HFF-Myc (cell line): ENCODE results near the gene CHMP3.

Source experiments
- DNase-seq: peaks from one replicate; pipeline ENCODE4 v3.0.0-alpha.2; 2011; ENCODE audit warnings: low read depth; ENCODE audit errors: extremely low read depth
- H3K4me3 ChIP-seq: replicated peaks from 2 replicates; pipeline ENCODE4 v1.5.1; 2011; ENCODE audit warnings: low read depth, mild to moderate bottlenecking, control low read depth, low read length
- TF ChIP-seq, protein P1 (sequence below): IDR thresholded peaks from 2 replicates; pipeline ENCODE4 v1.5.1; 2012; ENCODE audit warnings: mild to moderate bottlenecking, low read depth, low read length, control low read depth; ENCODE audit errors: missing control alignments

Gene CHMP3

DNA sequence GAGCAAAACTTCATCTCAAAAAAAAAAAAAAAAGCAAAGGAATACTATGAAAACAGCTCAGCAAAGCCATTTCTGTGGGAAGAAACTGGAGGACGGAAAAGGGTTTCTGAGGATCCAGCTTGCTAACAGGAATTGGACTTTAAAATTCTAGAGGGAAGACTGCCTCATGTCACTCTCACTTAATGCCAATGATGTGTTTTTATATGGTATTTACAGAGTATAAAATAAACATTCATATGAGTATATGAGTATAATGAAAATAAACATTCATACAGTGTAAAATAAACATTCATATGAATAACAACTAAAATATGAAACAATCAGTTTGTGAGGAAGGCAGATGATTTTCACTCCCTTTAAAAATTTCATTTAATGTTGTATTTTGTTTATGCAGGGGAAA, 43.9 kb downstream of the CHMP3 start:
- TF ChIP-seq, protein P1, sequence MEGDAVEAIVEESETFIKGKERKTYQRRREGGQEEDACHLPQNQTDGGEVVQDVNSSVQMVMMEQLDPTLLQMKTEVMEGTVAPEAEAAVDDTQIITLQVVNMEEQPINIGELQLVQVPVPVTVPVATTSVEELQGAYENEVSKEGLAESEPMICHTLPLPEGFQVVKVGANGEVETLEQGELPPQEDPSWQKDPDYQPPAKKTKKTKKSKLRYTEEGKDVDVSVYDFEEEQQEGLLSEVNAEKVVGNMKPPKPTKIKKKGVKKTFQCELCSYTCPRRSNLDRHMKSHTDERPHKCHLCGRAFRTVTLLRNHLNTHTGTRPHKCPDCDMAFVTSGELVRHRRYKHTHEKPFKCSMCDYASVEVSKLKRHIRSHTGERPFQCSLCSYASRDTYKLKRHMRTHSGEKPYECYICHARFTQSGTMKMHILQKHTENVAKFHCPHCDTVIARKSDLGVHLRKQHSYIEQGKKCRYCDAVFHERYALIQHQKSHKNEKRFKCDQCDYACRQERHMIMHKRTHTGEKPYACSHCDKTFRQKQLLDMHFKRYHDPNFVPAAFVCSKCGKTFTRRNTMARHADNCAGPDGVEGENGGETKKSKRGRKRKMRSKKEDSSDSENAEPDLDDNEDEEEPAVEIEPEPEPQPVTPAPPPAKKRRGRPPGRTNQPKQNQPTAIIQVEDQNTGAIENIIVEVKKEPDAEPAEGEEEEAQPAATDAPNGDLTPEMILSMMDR, result no peak
- DNase-seq, result no peak
- no peak overlapping the region for H3K4me3 ChIP-seq

GRCh38 chr2:86518481-86518880, 44.8 kb downstream of the CHMP3 start:
- H3K4me3 ChIP-seq, result no peak overlapping the region
- peak; percentile 1 for DNase-seq
- TF ChIP-seq, protein P1, result peak; percentile 46

- H3K4me3 ChIP-seq, result no peak overlapping the region
- TF ChIP-seq, protein P1, result no peak
- no peak for DNase-seq
Observed at GRCh38 chr2:86513948-86514660, 49.1 kb downstream of the CHMP3 start.

DNA sequence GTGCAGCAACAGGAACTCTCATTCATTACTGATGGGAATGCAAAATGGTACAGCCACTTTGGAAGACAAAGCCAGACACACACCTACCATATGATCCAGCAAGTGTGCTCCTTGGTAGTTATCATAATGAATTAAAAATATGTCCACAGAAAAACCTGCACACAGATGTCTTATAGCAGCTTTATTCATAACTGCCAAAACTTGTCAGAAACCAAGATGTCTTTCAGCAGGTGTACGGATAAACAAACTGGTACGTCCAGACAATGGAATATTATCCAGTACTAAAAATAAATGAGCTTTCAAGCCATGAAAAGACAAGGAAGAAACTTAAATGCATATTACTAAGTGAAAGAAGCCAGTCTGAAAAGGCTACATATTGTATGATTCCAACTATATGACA, 50.4 kb downstream of the CHMP3 start:
- no peak for DNase-seq
- TF ChIP-seq, protein P1, result no peak

GRCh38 chr2:86512034-86512433, 51.2 kb downstream of the CHMP3 start:
- TF ChIP-seq, protein P1, result no peak
- no peak overlapping the region for H3K4me3 ChIP-seq
- DNase-seq, result no peak

More for the DNA sequence above, 50.4 kb downstream of the CHMP3 start:
- no peak overlapping the region for H3K4me3 ChIP-seq

GRCh38 chr2:86510436-86510933, 52.8 kb downstream of the CHMP3 start:
- H3K4me3 ChIP-seq, result no peak overlapping the region
- DNase-seq, result no peak

More at GRCh38 chr2:86510436-86510933, 52.8 kb downstream of the CHMP3 start:
- TF ChIP-seq, protein P1, result no peak
